Neuronal stem cell (in vitro differentiated cells): ENCODE results near the gene KCNT2.
A peak's percentile ranks its signal among the peaks of the same experiment; 100 is the strongest.

ENCODE experiments used
- DNase-seq: peaks from one replicate; pipeline ENCODE4 v3.0.0-alpha.2; 2013; ENCODE audit warnings: low spot score
- H2AFZ ChIP-seq: one replicate; pipeline ENCODE4 v1.6.1; 2013; ENCODE audit warnings: mild to moderate bottlenecking, low read length, inconsistent platforms
- H2AK5ac ChIP-seq: 2 replicates; pipeline ENCODE4 v1.6.1; 2013; ENCODE audit warnings: low read depth, mild to moderate bottlenecking, inconsistent platforms, low read length, moderate library complexity, mixed read lengths
- H2BK120ac ChIP-seq: 2 replicates; pipeline ENCODE4 v1.6.1; 2013; ENCODE audit warnings: low read depth, mild to moderate bottlenecking, inconsistent platforms, low read length, moderate library complexity, mixed read lengths
- H2BK12ac ChIP-seq: one replicate; pipeline ENCODE4 v1.6.1; 2013; ENCODE audit warnings: low read length, inconsistent platforms
- H2BK15ac ChIP-seq: 2 replicates; pipeline ENCODE4 v1.6.1; 2013; ENCODE audit warnings: mild to moderate bottlenecking, low read length, inconsistent platforms, mixed read lengths
- H2BK5ac ChIP-seq: one replicate; pipeline ENCODE4 v1.6.1; 2013; ENCODE audit warnings: inconsistent platforms, mild to moderate bottlenecking, low read length, moderate library complexity
- H3K14ac ChIP-seq: one replicate; pipeline ENCODE4 v1.6.1; 2013; ENCODE audit warnings: low read length, inconsistent platforms
- H3K18ac ChIP-seq: 2 replicates; pipeline ENCODE4 v1.6.1; 2013; ENCODE audit warnings: low read length, inconsistent platforms
- H3K23ac ChIP-seq: 2 replicates; pipeline ENCODE4 v1.6.1; 2013; ENCODE audit warnings: low read depth, mild to moderate bottlenecking, mixed read lengths, low read length, inconsistent platforms; ENCODE audit not compliant: poor library complexity
- H3K27ac ChIP-seq: replicated peaks from 3 replicates; pipeline ENCODE4 v1.5.1; 2013; ENCODE audit warnings: low read length, inconsistent platforms
- H3K27me3 ChIP-seq, 3 experiments: 2 replicates each; pipeline ENCODE4 v1.6.1; 2013; ENCODE audit warnings: low read length in 3 of 3, mild to moderate bottlenecking in 2 of 3, inconsistent platforms in 1 of 3, low read depth in 1 of 3, mixed read lengths in 1 of 3, moderate library complexity in 1 of 3; ENCODE audit not compliant: control insufficient read depth in 3 of 3, insufficient read depth in 3 of 3
- H3K36me3 ChIP-seq, 2 donors: replicated peaks in 1 of 2; 2 replicates each; pipeline ENCODE4 v1.6.1; 2013; ENCODE audit warnings: low read length in 2 of 2; ENCODE audit not compliant: control insufficient read depth in 2 of 2, insufficient read depth in 2 of 2
- H3K4ac ChIP-seq: 2 replicates; pipeline ENCODE4 v1.6.1; 2013; ENCODE audit warnings: inconsistent platforms, mild to moderate bottlenecking, low read length, moderate library complexity
- H3K4me1 ChIP-seq, 2 donors: 1 replicate in 1 of 2; 2 replicates in 1 of 2; pipeline ENCODE4 v1.6.1; 2013; ENCODE audit warnings: low read length in 2 of 2, low read depth in 1 of 2; ENCODE audit not compliant: control insufficient read depth in 2 of 2, insufficient read depth in 1 of 2
- H3K4me2 ChIP-seq: one replicate; pipeline ENCODE4 v1.6.1; 2013; ENCODE audit warnings: mild to moderate bottlenecking, low read length, inconsistent platforms; ENCODE audit not compliant: insufficient read depth, poor library complexity, severe bottlenecking
- H3K4me3 ChIP-seq, 2 donors: 2 replicates each; pipeline ENCODE4 v1.5.1; 2013; ENCODE audit warnings: low read length in 2 of 2, mild to moderate bottlenecking in 2 of 2, inconsistent platforms in 1 of 2, moderate library complexity in 1 of 2
- H3K79me1 ChIP-seq: one replicate; pipeline ENCODE4 v1.6.1; 2013; ENCODE audit warnings: low read depth, mild to moderate bottlenecking, inconsistent platforms, low read length, moderate library complexity
- H3K9ac ChIP-seq: one replicate; pipeline ENCODE4 v1.6.1; 2013; ENCODE audit warnings: mild to moderate bottlenecking, low read depth, low read length, inconsistent platforms; ENCODE audit not compliant: poor library complexity
- H3K9me3 ChIP-seq, 2 donors: replicated peaks in 1 of 2; 2 replicates each; pipeline versions ENCODE3 to v1.6.1; 2013; ENCODE audit warnings: low read length in 2 of 2, mild to moderate bottlenecking in 2 of 2, inconsistent platforms in 1 of 2, low read depth in 1 of 2, mixed read lengths in 1 of 2, moderate library complexity in 1 of 2; ENCODE audit not compliant: control insufficient read depth in 2 of 2, insufficient read depth in 1 of 2
- H4K8ac ChIP-seq: one replicate; pipeline ENCODE4 v1.6.1; 2013; ENCODE audit warnings: low read depth, mild to moderate bottlenecking, inconsistent platforms, low read length, moderate library complexity
- H4K91ac ChIP-seq: one replicate; pipeline ENCODE4 v1.6.1; 2013; ENCODE audit warnings: low read length, low read depth, mild to moderate bottlenecking, inconsistent platforms; ENCODE audit not compliant: poor library complexity
- WGBS, 2 donors: extraction: QIAGEN DNeasy Blood & Tissue Kit; methylation state at CpG; one replicate each; pipeline ENCODE4 v1.1.7; 2013; ENCODE audit warnings: missing lambda C conversion rate in 2 of 2, mixed read lengths in 1 of 2; ENCODE audit not compliant: insufficient read length in 2 of 2, insufficient replicate concordance in 1 of 2; ENCODE audit errors: extremely low coverage in 2 of 2; 5-methylcytosine and 5-hydroxymethylcytosine counted together

KCNT2 gene

GRCh38 chr1:196196486-196196885 lies 411.8 kb downstream of the KCNT2 start:
- Histone ChIP-seq H3K18ac (no peak overlapping the region), H3K79me1 (no peaks in the 10 kb centered on the region), H3K4me1 (no peaks in the 10 kb centered on the region), H3K23ac (no peak overlapping the region), H3K14ac (no peak overlapping the region), H2BK15ac (no peak overlapping the region), H3K27me3 (no peaks in the 10 kb centered on the region), H3K4me3 (no peak overlapping the region), H4K91ac (no peak overlapping the region), H2BK5ac (no peak overlapping the region), H3K9me3 (no peaks in the 10 kb centered on the region), H3K9ac (no peak overlapping the region), H4K8ac (no peak overlapping the region), H3K27ac (no peak overlapping the region), H3K4ac (no peak overlapping the region), H2BK120ac (no peak overlapping the region), H2AFZ (no peak overlapping the region), H3K4me2 (no peak overlapping the region), H2BK12ac (no peak overlapping the region), H3K36me3 (no peaks in the 10 kb centered on the region), H2AK5ac (no peak overlapping the region)
- no CpG with 5 or more reads among the region's 1 CpG for WGBS, 2 donors
- no peak for DNase-seq

- Histone ChIP-seq H3K27ac (no peak overlapping the region), H2BK12ac (no peak overlapping the region), H3K36me3 (no peaks in the 10 kb centered on the region), H3K4me1 (no peaks in the 10 kb centered on the region), H3K79me1 (no peaks in the 10 kb centered on the region), H3K4me2 (no peak overlapping the region), H3K9ac (no peak overlapping the region), H2BK5ac (no peak overlapping the region), H3K9me3 (no peaks in the 10 kb centered on the region), H4K8ac (no peak overlapping the region), H3K18ac (no peak overlapping the region), H3K14ac (no peak overlapping the region), H3K23ac (no peak overlapping the region), H2BK120ac (no peak overlapping the region), H3K27me3 (no peaks in the 10 kb centered on the region), H4K91ac (no peak overlapping the region), H3K4me3 (no peak overlapping the region), H2AFZ (no peak overlapping the region), H2BK15ac (no peak overlapping the region), H3K4ac (no peak overlapping the region), H2AK5ac (no peak overlapping the region)
- WGBS, 2 donors: no CpG with 5 or more reads among the region's 3 CpGs
- DNase-seq: no peak
Observed at GRCh38 chr1:196193896-196194559, 414.2 kb downstream of the KCNT2 start.

- H2AK5ac ChIP-seq: no peak overlapping the region
- DNase-seq: no peak
- no peaks in the 10 kb centered on the region for H3K36me3 ChIP-seq
- no peak overlapping the region for H2AFZ ChIP-seq
- H2BK15ac ChIP-seq: no peak overlapping the region
- no peaks in the 10 kb centered on the region for H3K4me1 ChIP-seq
- H3K27ac ChIP-seq: no peak overlapping the region
- no peak overlapping the region for H4K8ac ChIP-seq
- H3K14ac ChIP-seq: no peak overlapping the region
- H3K4ac ChIP-seq: no peak overlapping the region
- no peaks in the 10 kb centered on the region for H3K27me3 ChIP-seq
- no peak overlapping the region for H3K4me2 ChIP-seq
- no peak overlapping the region for H4K91ac ChIP-seq
- no peak overlapping the region for H3K23ac ChIP-seq
- H3K9ac ChIP-seq: no peak overlapping the region
- H3K4me3 ChIP-seq: no peak overlapping the region
- no peak overlapping the region for H2BK5ac ChIP-seq
- H3K18ac ChIP-seq: no peak overlapping the region
- no peak overlapping the region for H2BK12ac ChIP-seq
- H3K9me3 ChIP-seq: no peaks in the 10 kb centered on the region
- H3K79me1 ChIP-seq: no peaks in the 10 kb centered on the region
- no peak overlapping the region for H2BK120ac ChIP-seq
- WGBS, 2 donors: no CpG with 5 or more reads among the region's 8 CpGs
Observed at GRCh38 chr1:196183941-196184340, 424.3 kb downstream of the KCNT2 start.

GRCh38 chr1:196181594-196181878 lies 426.7 kb downstream of the KCNT2 start:
- H3K4me1 ChIP-seq: no peaks in the 10 kb centered on the region
- H3K18ac ChIP-seq: no peak overlapping the region
- no peaks in the 10 kb centered on the region for H3K9me3 ChIP-seq
- no peaks in the 10 kb centered on the region for H3K36me3 ChIP-seq
- peak overlapping the region; percentile 74 for H2AFZ ChIP-seq
- H3K27me3 ChIP-seq: no peaks in the 10 kb centered on the region
- no peak overlapping the region for H3K4me3 ChIP-seq
- no peak overlapping the region for H2AK5ac ChIP-seq
- H2BK120ac ChIP-seq: no peak overlapping the region
- H3K79me1 ChIP-seq: no peaks in the 10 kb centered on the region
- no peak overlapping the region for H3K23ac ChIP-seq
- no peak overlapping the region for H2BK5ac ChIP-seq
- no peak overlapping the region for H4K91ac ChIP-seq
- no peak for DNase-seq
- H3K4ac ChIP-seq: no peak overlapping the region
- no peak overlapping the region for H2BK15ac ChIP-seq
- no peak overlapping the region for H4K8ac ChIP-seq
- no peak overlapping the region for H3K27ac ChIP-seq
- H3K4me2 ChIP-seq: no peak overlapping the region
- H3K14ac ChIP-seq: no peak overlapping the region
- H2BK12ac ChIP-seq: no peak overlapping the region
- no peak overlapping the region for H3K9ac ChIP-seq
